ENCODE data around the gene WNT2B. TPM values are rescaled to one million over a fixed set of nuclear protein-coding genes. Genes with fewer than 3 reads are reported as not detected.

Gene WNT2B
- total and polyA plus RNA-seq, 10 of the 15 experiments (the other 5 are each of a cell fraction or from before 2014, with no cell fraction given): 0.02 to 1.1 (median 0.14) TPM

DNA sequence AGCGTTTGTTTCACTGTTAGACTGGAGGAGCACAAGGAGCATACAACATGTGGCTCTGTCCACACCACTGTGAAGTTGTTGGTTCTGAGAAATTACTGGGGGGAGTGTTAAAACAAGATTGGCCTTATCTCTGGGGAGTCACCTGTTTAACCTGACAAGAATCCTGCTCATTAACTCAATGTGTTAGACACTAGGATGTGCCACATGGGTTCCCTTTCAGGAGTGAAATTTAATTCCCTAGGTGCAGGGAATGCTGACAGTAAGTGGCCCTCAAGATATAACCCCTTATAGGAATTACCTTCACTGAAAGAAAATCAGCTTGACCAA, 45.8 kb upstream of the WNT2B start (continued):
- TF ChIP-seq POLR2AphosphoS5 (IDR thresholded peaks at IDR 0.05; ENCODE audit: low read length) (no peak), E2F8 (IDR thresholded peaks at IDR 0.05; ENCODE audit: low read depth, partially characterized antibody) (no peak), ETV6 (conservative IDR thresholded peaks at IDR 0.05 in 1 of 2, IDR thresholded peaks at IDR 0.05 in 1 of 2; ENCODE audit: borderline replicate concordance in 1 of 2, low read depth in 1 of 2) (no peak)

- RAD21 ChIA-PET (ENCODE audit: unreplicated experiment): interaction anchor here (0.8 to 3.0 kb wide), 4 partner anchors 61 to 147 kb away, joined by 3 to 20 read pairs (median 4); no protein-coding TSS in a partner anchor
- CTCF ChIA-PET: interaction anchor here (1.0 to 7.5 kb wide), 5 partner anchors 39 to 243 kb away, joined by 4 to 195 read pairs (median 5); partner anchors contain the start of genes CTTNBP2NL and RHOC
- DNase-seq (ENCODE audit: low read depth, low spot score) (no peak), ATAC-seq (no peak), FAIRE-seq (no peak)
- Histone ChIP-seq H3K9ac (ENCODE audit: control insufficient read depth, insufficient read depth, low read length) (no peak overlapping the region), H3K27ac (ENCODE audit: control insufficient read depth, insufficient read depth) (no peak overlapping the region), H2AFZ (ENCODE audit: control insufficient read depth, low read depth, low read length) (no peak overlapping the region), H3K4me3 (no peak overlapping the region), H3K27me3 (replicated peaks in 1 of 2; ENCODE audit: control insufficient read depth in 2 of 2, insufficient read depth in 2 of 2, low read length in 1 of 2) (no peaks in the 10 kb centered on the region), H3K9me3 (replicated peaks; ENCODE audit: control insufficient read depth, insufficient read depth, low read length) (no peaks in the 10 kb centered on the region), H3K79me2 (ENCODE audit: control insufficient read depth, insufficient read depth, low read length) (no peaks in the 10 kb centered on the region), H3K4me2 (ENCODE audit: control insufficient read depth, insufficient read depth) (no peak overlapping the region), H4K20me1 (ENCODE audit: control insufficient read depth, insufficient read depth) (no peaks in the 10 kb centered on the region), H3K36me3 (ENCODE audit: control insufficient read depth in 2 of 2, insufficient read depth in 2 of 2, low read length in 1 of 2) (no peaks in the 10 kb centered on the region; a peak in 1 of 4 replicates), H3K4me1 (ENCODE audit: control insufficient read depth, insufficient read depth, low read length) (peaks cover 15% of the 10 kb centered on the region)
- POLR2A ChIA-PET: no interaction called here
- BruUV-seq (replicated peaks): no TSS peak
- no peak for TF ChIP-seq CBFB (IDR thresholded peaks at IDR 0.05; ENCODE audit: low read depth)
- intact Hi-C loops (cut with micrococcal nuclease; ENCODE audit: unreplicated experiment): no loop called here
- SMC1A ChIA-PET (ENCODE audit: uncharacterized antibody, unreplicated experiment): interaction anchor here (1.0 to 3.7 kb wide), 4 partner anchors 18 to 73 kb away, joined by 4 to 22 read pairs (median 6); no protein-coding TSS in a partner anchor
- WGBS (ENCODE audit: insufficient coverage, insufficient replicate concordance, low lambda C conversion rate, missing lambda C conversion rate): 77% methylated on average over 4 of the region's 4 CpGs
- in situ Hi-C loops (cut with MboI): loop anchor here (5.0 kb wide), 1 partner anchor 67 kb away; the partner anchor contains the start of gene CTTNBP2NL
Measured at GRCh38 chr1:112464501-112464900, 44.3 kb upstream of the WNT2B start.
